Measurements from ENCODE around the gene PTPRK. TPM values are rescaled to one million over a fixed set of nuclear protein-coding genes. Genes with fewer than 3 reads are reported as not detected.

PTPRK gene
- total RNA-seq, 1 experiment from 2014 or later: 265 TPM

DNA sequence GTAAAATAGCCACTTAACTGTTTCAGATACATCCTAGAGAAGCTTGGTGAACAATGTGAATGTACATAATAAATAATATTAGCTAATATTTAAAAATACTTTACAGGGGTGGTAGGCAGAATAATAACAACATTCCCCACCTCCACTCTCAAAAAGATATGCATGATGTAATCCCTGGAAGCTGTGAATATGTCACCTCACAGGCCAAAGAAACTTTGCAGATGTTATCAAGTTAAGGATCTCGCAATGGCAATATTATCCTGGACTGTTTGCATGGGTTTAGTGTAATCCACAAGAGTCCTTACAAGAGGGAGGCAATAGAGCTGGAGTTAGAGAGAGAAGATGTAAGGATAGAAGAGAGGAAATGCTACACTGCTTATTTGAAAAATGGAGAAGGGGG is 7.0 kb upstream of the PTPRK start:
- TF ChIP-seq, protein P1, sequence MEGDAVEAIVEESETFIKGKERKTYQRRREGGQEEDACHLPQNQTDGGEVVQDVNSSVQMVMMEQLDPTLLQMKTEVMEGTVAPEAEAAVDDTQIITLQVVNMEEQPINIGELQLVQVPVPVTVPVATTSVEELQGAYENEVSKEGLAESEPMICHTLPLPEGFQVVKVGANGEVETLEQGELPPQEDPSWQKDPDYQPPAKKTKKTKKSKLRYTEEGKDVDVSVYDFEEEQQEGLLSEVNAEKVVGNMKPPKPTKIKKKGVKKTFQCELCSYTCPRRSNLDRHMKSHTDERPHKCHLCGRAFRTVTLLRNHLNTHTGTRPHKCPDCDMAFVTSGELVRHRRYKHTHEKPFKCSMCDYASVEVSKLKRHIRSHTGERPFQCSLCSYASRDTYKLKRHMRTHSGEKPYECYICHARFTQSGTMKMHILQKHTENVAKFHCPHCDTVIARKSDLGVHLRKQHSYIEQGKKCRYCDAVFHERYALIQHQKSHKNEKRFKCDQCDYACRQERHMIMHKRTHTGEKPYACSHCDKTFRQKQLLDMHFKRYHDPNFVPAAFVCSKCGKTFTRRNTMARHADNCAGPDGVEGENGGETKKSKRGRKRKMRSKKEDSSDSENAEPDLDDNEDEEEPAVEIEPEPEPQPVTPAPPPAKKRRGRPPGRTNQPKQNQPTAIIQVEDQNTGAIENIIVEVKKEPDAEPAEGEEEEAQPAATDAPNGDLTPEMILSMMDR (IDR thresholded peaks at IDR 0.05; ENCODE audit: unreplicated experiment): no peak
- DNase-seq: no peak
- Mint-ChIP-seq H3K27me3 (ENCODE audit: unreplicated experiment) (no peaks in the 10 kb centered on the region), H3K36me3 (ENCODE audit: insufficient read depth, unreplicated experiment) (no peaks in the 10 kb centered on the region), H3K9me3 (ENCODE audit: low read depth, unreplicated experiment) (no peaks in the 10 kb centered on the region), H3K4me1 (ENCODE audit: low read depth, unreplicated experiment) (peaks cover 10% of the 10 kb centered on the region), H3K27ac (ENCODE audit: unreplicated experiment) (peak overlapping the region; percentile 19), H3K4me3 (ENCODE audit: low read depth, unreplicated experiment) (no peak overlapping the region)
- CTCF ChIA-PET: interaction anchor here (1.0 to 1.5 kb wide), 2 partner anchors 10 to 1129 kb away, joined by 3 read pairs; no protein-coding TSS in a partner anchor
- intact Hi-C loops (cut with micrococcal nuclease; ENCODE audit: unreplicated experiment): no loop called here
- no TSS peak for BruUV-seq (replicated peaks)

DNA sequence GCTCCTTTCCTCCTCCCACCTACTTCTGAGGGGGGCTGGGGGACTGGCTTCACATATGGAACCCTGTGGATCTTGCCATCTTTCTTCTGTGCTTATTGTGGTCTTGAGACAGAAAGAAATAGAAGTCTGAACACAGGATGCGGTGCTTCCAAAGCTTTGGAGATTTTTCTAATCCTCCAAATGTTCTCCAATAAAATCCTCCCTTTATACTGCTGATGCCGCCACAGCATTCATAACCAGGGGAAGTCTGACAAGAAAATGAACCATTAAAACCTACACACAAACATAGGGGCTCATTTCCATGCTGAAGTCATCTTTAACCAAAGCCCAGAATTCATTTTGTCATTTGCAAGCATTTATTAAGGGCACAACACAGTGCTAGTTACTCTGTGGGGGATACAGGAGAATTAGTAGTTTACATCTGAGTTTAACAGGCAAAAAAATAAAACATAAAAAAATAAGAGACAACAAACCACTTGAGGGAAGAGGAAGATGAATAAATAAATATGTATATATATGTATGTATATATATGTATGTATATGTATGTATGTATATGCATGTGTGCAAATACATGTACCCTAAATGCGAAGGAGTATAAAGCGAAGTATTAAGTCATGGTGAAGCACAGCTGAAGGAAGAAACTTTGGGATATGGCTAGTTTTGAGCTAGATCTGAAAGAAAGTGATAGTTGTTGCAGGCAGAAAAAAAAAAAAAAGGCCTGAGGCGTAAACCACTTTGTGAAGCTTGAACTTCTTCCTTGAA is 5.9 kb upstream of the PTPRK start:
- Mint-ChIP-seq H3K36me3 (ENCODE audit: insufficient read depth, unreplicated experiment) (peaks cover under 1% of the 10 kb centered on the region), H3K4me1 (ENCODE audit: low read depth, unreplicated experiment) (peaks cover 9% of the 10 kb centered on the region), H3K9me3 (ENCODE audit: low read depth, unreplicated experiment) (no peaks in the 10 kb centered on the region), H3K27me3 (ENCODE audit: unreplicated experiment) (no peaks in the 10 kb centered on the region), H3K4me3 (ENCODE audit: low read depth, unreplicated experiment) (no peak overlapping the region), H3K27ac (ENCODE audit: unreplicated experiment) (no peak overlapping the region)
- no peak for DNase-seq
- no TSS peak for BruUV-seq (replicated peaks)
- intact Hi-C loops (cut with micrococcal nuclease; ENCODE audit: unreplicated experiment): no loop called here
- CTCF ChIA-PET: no interaction called here
- TF ChIP-seq, protein P1 (IDR thresholded peaks at IDR 0.05; ENCODE audit: unreplicated experiment): no peak

- Mint-ChIP-seq H3K4me1 (ENCODE audit: low read depth, unreplicated experiment) (peaks cover 9% of the 10 kb centered on the region), H3K27ac (ENCODE audit: unreplicated experiment) (no peak overlapping the region), H3K4me3 (ENCODE audit: low read depth, unreplicated experiment) (no peak overlapping the region), H3K36me3 (ENCODE audit: insufficient read depth, unreplicated experiment) (peaks cover 10% of the 10 kb centered on the region), H3K9me3 (ENCODE audit: low read depth, unreplicated experiment) (no peaks in the 10 kb centered on the region), H3K27me3 (ENCODE audit: unreplicated experiment) (no peaks in the 10 kb centered on the region)
- BruUV-seq (replicated peaks): no TSS peak
- CTCF ChIA-PET: no interaction called here
- no peak for DNase-seq
- intact Hi-C loops (cut with micrococcal nuclease; ENCODE audit: unreplicated experiment): no loop called here
- TF ChIP-seq, protein P1 (IDR thresholded peaks at IDR 0.05; ENCODE audit: unreplicated experiment): no peak
Observed at GRCh38 chr6:128525406-128525805, 5.0 kb upstream of the PTPRK start.

DNA sequence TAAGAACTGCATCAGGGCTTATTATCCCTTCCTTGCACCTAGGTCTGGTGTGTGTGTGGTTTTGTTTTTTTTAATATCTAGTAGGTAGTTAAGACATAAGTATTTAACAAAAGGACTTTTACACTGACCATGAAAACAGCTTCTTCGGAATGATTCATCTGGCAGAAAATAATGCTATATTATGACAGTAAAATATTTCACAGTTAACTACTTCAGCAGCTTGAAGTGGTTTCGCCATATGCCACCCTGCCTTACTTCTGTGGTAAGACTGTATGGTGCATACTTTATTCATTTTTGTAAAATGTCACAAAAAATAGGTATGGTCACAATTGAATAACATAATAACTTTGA is 858 bp upstream of the PTPRK start:
- TF ChIP-seq, protein P1 (IDR thresholded peaks at IDR 0.05; ENCODE audit: unreplicated experiment): no peak
- peak overlapping the region; percentile 100 for H3K4me3 Mint-ChIP-seq (ENCODE audit: low read depth, unreplicated experiment)
- CTCF ChIA-PET: interaction anchor here (1.9 kb wide), 1 partner anchor 16 kb away, joined by 10 read pairs; no protein-coding TSS in a partner anchor
- BruUV-seq (replicated peaks): no TSS peak
- no peaks in the 10 kb centered on the region for H3K27me3 Mint-ChIP-seq (ENCODE audit: unreplicated experiment)
- peaks cover 10% of the 10 kb centered on the region for H3K4me1 Mint-ChIP-seq (ENCODE audit: low read depth, unreplicated experiment)
- intact Hi-C loops (cut with micrococcal nuclease; ENCODE audit: unreplicated experiment): loop anchor here (2.0 to 5.0 kb wide), 2 partner anchors 136 to 210 kb away; no protein-coding TSS in a partner anchor
- no peaks in the 10 kb centered on the region for H3K9me3 Mint-ChIP-seq (ENCODE audit: low read depth, unreplicated experiment)
- H3K27ac Mint-ChIP-seq (ENCODE audit: unreplicated experiment): peak overlapping the region; percentile 88
- no peak for DNase-seq
- peaks cover 48% of the 10 kb centered on the region for H3K36me3 Mint-ChIP-seq (ENCODE audit: insufficient read depth, unreplicated experiment)
